Effector memory CD8-positive, alpha-beta T cell (primary cell): ENCODE data around the gene VPS16.
"Not testable (repeated sequence)": the region's sequence is repeated elsewhere in the genome, so short reads cannot be mapped to it uniquely, and the experiment has no call there.

Experiments
- ATAC-seq: fragments of 150-1000 bp; cut with Tn5 transposase; replicated peaks from 2 replicates; pipeline ENCODE4 v1.10.0; 2021; ENCODE audit warnings: mild to moderate bottlenecking, moderate library complexity
- DNase-seq, 3 experiments: peaks; one replicate each; pipeline ENCODE4 v3.0.0; 2021
- H3K27ac Mint-ChIP-seq, 2 donors: one replicate each; pipeline ENCODE4 v1.8.0; 2022; ENCODE audit warnings: mild to moderate bottlenecking in 2 of 2, mixed read lengths in 2 of 2, moderate library complexity in 2 of 2
- H3K27me3 Mint-ChIP-seq, 2 donors: one replicate each; pipeline ENCODE4 v1.8.0; 2022; ENCODE audit warnings: mixed read lengths in 2 of 2
- H3K36me3 Mint-ChIP-seq: one replicate; pipeline ENCODE4 v1.8.0; 2022; ENCODE audit warnings: mild to moderate bottlenecking, moderate library complexity, mixed read lengths; ENCODE audit not compliant: insufficient read depth
- H3K4me1 Mint-ChIP-seq, 2 donors: one replicate each; pipeline ENCODE4 v1.8.0; 2022; ENCODE audit warnings: low read depth in 2 of 2, mixed read lengths in 2 of 2
- H3K4me3 Mint-ChIP-seq, 2 donors: one replicate each; pipeline ENCODE4 v1.8.0; 2022; ENCODE audit warnings: mild to moderate bottlenecking in 2 of 2, mixed read lengths in 2 of 2, moderate library complexity in 2 of 2
- H3K9me3 Mint-ChIP-seq, 2 donors: one replicate each; pipeline ENCODE4 v1.8.0; 2022; ENCODE audit warnings: mixed read lengths in 2 of 2

Gene VPS16

DNA sequence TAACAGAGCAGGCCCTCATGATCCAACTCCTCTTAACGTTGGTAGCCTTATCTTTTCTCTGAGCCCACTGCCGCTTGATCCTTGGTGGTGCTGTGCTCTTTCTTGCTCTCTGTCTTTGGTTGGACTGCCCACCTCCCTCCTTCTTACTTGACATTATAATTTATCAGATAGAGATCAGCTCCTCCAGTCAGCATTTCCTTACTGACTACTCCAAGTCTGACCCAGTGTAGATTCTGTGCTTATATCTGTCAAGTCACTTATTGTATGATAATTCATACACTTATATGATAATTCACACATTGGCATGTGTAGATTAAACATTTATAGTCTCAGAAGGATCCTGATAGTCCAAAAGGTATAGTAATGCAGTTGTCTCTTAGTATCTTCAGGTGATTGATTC, 50.8 kb downstream of the VPS16 start:
- Mint-ChIP-seq H3K36me3 (peaks cover 6% of the 10 kb centered on the region), H3K9me3 (no peaks in the 10 kb centered on the region), H3K27me3 (no peaks in the 10 kb centered on the region), H3K4me1 (peaks cover 39 to 56% of the 10 kb centered on the region in 2 donors), H3K27ac (peak overlapping the region in 1 of 2 donors; percentile 1), H3K4me3 (peak overlapping the region in 1 of 2 donors; percentile 25)
- no peak for DNase-seq
- ATAC-seq = no peak

DNA sequence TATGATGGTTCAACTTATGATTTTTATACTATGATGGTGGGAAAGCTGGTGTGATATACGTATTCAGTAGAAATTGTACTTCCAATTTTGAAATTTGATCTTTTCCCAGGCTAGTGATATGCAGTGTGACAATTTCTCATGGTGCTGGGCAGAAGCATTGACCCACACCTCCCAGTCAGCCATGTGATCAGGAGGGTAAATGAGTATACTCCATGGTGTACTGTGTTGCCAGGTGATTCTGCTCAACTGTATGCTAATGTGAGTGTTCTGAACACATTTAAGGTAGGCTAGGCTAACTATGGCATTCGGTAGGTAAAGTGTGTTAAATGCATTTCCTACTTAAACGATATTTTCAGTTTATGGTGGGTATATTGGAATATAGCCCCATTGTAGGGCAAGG, 51.8 kb downstream of the VPS16 start:
- Mint-ChIP-seq H3K36me3 (peaks cover 6% of the 10 kb centered on the region), H3K9me3 (no peaks in the 10 kb centered on the region), H3K27ac (peak overlapping the region in 1 of 2 donors; percentile 35), H3K4me1 (peaks cover 40 to 58% of the 10 kb centered on the region in 2 donors), H3K27me3 (no peaks in the 10 kb centered on the region), H3K4me3 (no peak overlapping the region)
- ATAC-seq (no peak), DNase-seq (no peak)

DNA sequence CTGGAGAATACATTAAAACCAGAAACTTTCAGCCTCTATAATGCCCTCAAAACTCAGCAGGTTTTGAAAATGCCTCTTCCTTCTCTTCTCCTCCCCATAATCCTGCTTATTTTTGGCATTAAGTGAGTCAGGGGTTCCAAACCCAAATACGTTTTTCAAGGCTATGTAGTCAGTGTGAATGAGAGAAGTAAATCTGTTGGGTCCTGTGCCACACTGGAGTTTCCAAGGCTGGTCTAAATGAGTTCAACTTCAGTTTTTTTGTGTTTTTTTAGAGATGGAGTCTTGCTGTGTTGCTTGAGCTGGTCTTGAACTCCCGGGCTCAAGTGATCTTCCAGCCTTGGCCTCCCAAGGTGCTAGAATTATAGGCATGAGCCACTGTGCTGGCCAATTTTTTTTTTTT, 53.7 kb downstream of the VPS16 start:
- H3K4me1 Mint-ChIP-seq = peaks cover 30 to 44% of the 10 kb centered on the region in 2 donors
- no peak for DNase-seq
- H3K4me3 Mint-ChIP-seq = no peak overlapping the region
- no peaks in the 10 kb centered on the region for H3K27me3 Mint-ChIP-seq
- peaks cover 6% of the 10 kb centered on the region for H3K36me3 Mint-ChIP-seq
- no peak for ATAC-seq
- H3K27ac Mint-ChIP-seq = no peak overlapping the region
- no peaks in the 10 kb centered on the region for H3K9me3 Mint-ChIP-seq

DNA sequence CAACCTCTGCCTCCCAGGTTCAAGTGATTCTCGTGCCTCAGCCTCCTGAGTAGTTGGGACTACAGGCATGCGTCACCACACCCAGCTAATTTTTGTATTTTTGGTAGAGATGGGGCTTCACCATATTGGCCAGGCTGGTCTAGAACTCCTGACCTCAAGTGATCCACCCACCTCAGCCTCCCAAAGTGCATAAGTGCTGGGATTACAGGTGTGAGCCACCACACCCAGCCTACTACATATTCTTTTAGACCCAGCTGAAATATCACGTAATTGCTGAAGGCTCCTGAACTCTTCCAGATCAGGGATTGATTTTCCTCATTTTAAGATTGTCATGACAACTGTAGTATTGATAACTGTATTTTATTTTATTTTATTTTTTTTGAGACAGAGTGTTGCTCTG, 54.6 kb downstream of the VPS16 start:
- not testable (repeated sequence) for H3K27ac Mint-ChIP-seq, DNase-seq, H3K4me3 Mint-ChIP-seq, ATAC-seq, H3K9me3 Mint-ChIP-seq, H3K27me3 Mint-ChIP-seq, H3K36me3 Mint-ChIP-seq
- H3K4me1 Mint-ChIP-seq = peaks cover 30 to 39% of the 10 kb centered on the region in 2 donors

DNA sequence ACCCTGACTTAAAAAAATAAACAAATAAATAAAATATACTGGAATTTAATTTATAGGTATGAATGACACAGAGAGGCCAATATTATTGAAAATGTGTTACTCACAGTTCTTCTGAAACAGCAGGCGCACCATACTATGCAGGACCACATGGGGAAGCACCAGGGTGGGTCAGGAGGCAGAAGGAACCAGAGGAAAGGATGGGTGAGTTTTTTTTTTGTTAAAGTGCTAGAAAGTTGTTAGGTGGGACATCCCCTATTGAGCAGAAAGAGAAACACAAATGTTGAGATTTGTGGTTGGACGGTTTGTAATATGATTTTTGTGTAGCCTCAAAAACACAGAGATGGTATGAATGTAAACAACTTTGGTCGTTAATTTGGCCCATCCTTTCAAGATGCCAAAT, 58.7 kb downstream of the VPS16 start:
- Mint-ChIP-seq H3K4me1 (peaks cover 19 to 43% of the 10 kb centered on the region in 2 donors), H3K27ac (no peak overlapping the region), H3K27me3 (no peaks in the 10 kb centered on the region), H3K36me3 (peaks cover 18% of the 10 kb centered on the region), H3K9me3 (no peaks in the 10 kb centered on the region), H3K4me3 (no peak overlapping the region)
- DNase-seq = no peak
- ATAC-seq = peak; percentile 54

DNA sequence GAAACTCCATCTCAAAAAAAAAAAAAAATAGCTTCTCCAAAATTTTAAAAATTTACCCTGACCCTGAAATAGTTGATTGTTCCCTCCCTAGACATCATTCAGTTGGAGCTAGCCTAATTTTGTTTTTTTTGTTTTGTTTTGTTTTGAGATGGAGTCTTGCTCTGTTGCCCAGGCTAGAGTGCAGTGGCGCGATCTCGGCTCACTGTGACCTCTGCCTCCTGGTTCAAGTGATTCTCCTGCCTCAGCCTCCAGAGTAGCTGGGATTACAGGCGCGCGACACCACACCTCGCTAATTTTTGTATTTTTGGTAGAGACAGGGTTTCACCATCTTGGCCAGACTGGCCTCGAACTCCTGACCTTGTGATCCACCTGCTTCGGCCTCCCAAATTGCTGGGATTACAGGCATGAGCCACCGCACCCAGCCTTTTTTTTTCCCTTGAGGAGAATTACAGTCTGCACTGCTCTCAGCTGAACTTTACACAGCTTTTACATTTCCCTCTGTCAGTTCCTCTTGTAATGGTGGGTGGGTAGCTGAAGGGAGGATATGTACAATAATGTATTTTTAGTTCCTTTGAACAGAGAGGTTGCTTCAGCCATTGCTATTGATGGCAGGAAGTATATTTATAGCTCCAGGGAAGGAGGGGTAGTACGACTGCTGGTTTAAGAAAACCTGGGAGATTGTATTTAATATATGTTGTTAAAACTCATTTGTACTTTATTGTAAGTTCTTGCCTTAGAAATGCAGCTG, 60.5 kb downstream of the VPS16 start:
- Mint-ChIP-seq H3K4me1 (peaks cover 16 to 45% of the 10 kb centered on the region in 2 donors), H3K36me3 (peaks cover 12% of the 10 kb centered on the region), H3K27me3 (no peaks in the 10 kb centered on the region), H3K4me3 (peak overlapping the region in 1 of 2 donors; percentile 32), H3K27ac (no peak overlapping the region), H3K9me3 (no peaks in the 10 kb centered on the region)
- peak; percentile 31 for ATAC-seq
- DNase-seq = no peak

DNA sequence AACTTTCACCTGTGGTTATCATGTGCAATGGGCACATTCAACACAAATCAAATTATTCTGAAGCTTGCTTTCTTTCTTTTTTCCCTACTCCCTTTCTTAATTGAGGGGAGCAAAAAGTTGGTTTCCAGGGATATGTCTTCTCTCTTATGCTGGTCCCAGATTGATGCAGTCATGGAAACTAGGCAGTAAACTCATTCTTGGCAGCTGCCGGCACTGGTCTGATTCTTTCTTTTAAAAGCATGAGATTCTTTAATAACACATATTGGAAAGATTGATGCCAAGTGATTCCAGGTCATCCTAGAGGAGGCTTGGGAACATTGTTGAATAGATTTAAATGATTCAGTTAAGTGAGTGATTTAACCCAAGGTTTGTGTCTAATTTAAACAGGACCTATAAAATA, 61.7 kb downstream of the VPS16 start:
- no peak overlapping the region for H3K4me3 Mint-ChIP-seq
- peaks cover 12% of the 10 kb centered on the region for H3K36me3 Mint-ChIP-seq
- no peak for ATAC-seq
- H3K9me3 Mint-ChIP-seq = no peaks in the 10 kb centered on the region
- DNase-seq = no peak
- H3K4me1 Mint-ChIP-seq = peaks cover 12 to 40% of the 10 kb centered on the region in 2 donors
- no peaks in the 10 kb centered on the region for H3K27me3 Mint-ChIP-seq
- peak overlapping the region; percentile 49 for H3K27ac Mint-ChIP-seq

DNA sequence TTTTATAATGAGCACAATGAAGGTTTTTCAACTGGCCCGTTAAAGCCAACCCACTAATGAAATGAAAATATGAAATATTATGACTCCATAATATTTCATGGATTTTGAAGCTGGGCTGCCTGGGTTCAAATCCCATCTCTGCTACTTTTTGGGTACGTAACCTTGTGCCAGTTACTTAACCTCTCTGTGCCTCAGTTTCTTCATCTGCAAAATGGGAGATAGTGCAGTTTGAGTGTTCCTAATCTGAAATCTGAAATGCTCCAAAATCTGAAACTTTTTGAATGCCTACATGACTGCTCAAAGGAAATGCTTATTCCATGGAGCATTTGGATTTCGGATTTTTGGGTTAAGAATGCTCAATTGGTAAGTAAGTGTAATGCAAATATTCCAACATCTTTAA, 62.3 kb downstream of the VPS16 start:
- no peak for DNase-seq
- peaks cover 12% of the 10 kb centered on the region for H3K36me3 Mint-ChIP-seq
- peaks cover 12 to 40% of the 10 kb centered on the region in 2 donors for H3K4me1 Mint-ChIP-seq
- H3K27ac Mint-ChIP-seq = no peak overlapping the region
- H3K4me3 Mint-ChIP-seq = no peak overlapping the region
- no peak for ATAC-seq
- H3K9me3 Mint-ChIP-seq = no peaks in the 10 kb centered on the region
- no peaks in the 10 kb centered on the region for H3K27me3 Mint-ChIP-seq

DNA sequence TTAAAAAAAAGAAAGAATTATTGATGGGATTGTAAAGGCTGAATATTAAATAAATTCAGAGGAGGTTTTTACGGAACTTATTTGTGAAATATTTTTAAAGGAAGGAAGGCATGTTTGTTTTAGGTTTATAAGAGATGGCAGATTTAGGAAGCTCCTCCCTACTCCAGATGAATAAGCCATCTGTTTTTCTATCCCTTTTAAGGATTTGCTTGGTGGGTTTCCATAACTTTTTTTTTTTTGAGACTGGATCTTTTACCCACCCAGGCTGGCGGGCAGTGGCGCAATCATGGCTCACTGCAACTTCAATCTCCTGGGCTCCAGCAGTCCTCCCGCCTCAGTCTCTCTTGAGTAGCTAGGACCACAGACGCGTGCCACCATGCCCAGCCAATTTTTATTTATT, 63.1 kb downstream of the VPS16 start:
- H3K27ac Mint-ChIP-seq = no peak overlapping the region
- peaks cover 12% of the 10 kb centered on the region for H3K36me3 Mint-ChIP-seq
- peaks cover 12 to 43% of the 10 kb centered on the region in 2 donors for H3K4me1 Mint-ChIP-seq
- no peaks in the 10 kb centered on the region for H3K9me3 Mint-ChIP-seq
- DNase-seq (no peak), ATAC-seq (no peak)
- no peak overlapping the region for H3K4me3 Mint-ChIP-seq
- no peaks in the 10 kb centered on the region for H3K27me3 Mint-ChIP-seq

DNA sequence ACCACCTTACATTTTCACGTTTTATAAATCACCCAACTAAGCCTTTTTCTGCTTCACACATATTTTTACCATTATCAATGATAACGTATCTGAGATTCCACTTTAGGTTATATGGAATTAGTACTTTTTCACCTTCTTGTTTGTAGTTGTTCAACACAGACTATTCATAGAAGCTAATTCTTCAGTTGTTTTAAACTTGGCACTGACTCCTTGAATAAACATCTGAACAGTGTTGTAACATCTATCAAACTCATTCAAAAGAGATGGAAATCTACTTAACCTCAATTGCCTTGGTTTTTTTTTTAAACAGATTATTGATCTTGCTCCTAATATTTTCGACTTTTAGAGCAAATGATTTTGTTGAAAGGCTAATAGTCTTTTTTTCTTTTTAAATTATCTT, 67.0 kb downstream of the VPS16 start:
- H3K27me3 Mint-ChIP-seq = no peaks in the 10 kb centered on the region
- no peaks in the 10 kb centered on the region for H3K9me3 Mint-ChIP-seq
- H3K36me3 Mint-ChIP-seq = peaks cover 12% of the 10 kb centered on the region
- no peak overlapping the region for H3K4me3 Mint-ChIP-seq
- ATAC-seq = no peak
- peaks cover 1 to 27% of the 10 kb centered on the region in 2 donors for H3K4me1 Mint-ChIP-seq
- DNase-seq = no peak
- H3K27ac Mint-ChIP-seq = no peak overlapping the region

DNA sequence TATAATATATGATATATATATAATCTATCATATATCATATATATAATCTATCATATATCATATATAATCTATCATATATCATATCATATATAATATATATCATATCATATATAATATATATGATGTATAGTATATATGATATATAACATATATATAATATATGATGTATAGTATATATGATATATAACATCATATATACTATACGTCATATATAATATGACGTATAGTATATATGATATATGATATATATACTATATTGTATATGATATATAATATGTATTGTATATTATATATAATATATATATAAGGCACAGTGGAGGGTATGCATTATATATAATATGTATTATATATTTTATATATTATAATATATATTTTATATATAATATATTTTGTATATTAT, 69.4 kb downstream of the VPS16 start:
- ATAC-seq = no peak
- Mint-ChIP-seq H3K4me3 (no peak overlapping the region), H3K4me1 (peaks cover 1 to 28% of the 10 kb centered on the region in 2 donors), H3K27me3 (no peaks in the 10 kb centered on the region), H3K36me3 (peaks cover 8% of the 10 kb centered on the region), H3K9me3 (no peaks in the 10 kb centered on the region), H3K27ac (no peak overlapping the region)
- no peak for DNase-seq

DNA sequence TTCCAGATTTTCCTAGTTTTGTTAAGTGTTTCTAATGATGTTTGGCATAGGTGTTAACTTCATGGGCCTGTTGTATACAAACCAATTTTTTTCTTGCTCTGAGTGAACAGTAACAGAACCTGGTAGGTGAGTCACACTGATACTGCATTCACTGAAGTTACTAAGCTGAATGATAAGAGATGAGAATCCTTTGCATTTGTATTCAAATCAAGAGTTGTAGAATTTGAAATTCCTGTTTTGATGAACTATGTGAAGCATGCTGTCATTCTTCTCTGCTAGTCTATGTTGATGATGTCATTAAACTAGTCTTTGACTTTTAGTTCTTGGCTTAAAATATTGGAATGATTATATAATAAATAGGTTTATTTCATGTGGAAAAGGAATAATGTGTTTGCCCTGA, 70.7 kb downstream of the VPS16 start:
- no peaks in the 10 kb centered on the region for H3K27me3 Mint-ChIP-seq
- no peak for DNase-seq
- H3K4me1 Mint-ChIP-seq = peaks cover under 1 to 25% of the 10 kb centered on the region in 2 donors
- no peak overlapping the region for H3K27ac Mint-ChIP-seq
- peaks cover 8% of the 10 kb centered on the region for H3K36me3 Mint-ChIP-seq
- no peak overlapping the region for H3K4me3 Mint-ChIP-seq
- ATAC-seq = no peak
- H3K9me3 Mint-ChIP-seq = no peaks in the 10 kb centered on the region

DNA sequence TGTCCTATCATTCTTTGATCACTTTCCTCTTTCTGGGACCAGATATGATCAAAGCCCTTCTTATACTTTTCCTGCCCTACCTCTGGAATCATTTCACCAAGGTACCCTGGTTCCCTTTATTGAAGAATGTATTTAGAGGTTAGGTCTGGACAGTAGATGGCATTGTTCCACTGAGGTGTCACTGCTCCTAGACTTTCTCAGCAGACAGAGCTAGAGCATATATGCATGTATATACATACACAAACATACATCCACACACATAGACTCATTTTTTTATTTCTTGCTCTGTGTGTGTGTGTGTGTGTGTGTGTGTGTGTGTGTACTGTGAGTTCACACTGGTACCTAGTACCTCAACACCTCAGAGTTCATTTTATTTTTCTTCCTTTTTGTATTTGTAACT, 73.6 kb downstream of the VPS16 start:
- Mint-ChIP-seq H3K36me3 (peaks cover 12% of the 10 kb centered on the region), H3K4me1 (peaks cover 5 to 33% of the 10 kb centered on the region in 2 donors), H3K27ac (peak overlapping the region in 1 of 2 donors; percentile 71), H3K4me3 (no peak overlapping the region), H3K27me3 (no peaks in the 10 kb centered on the region), H3K9me3 (no peaks in the 10 kb centered on the region)
- DNase-seq = no peak
- no peak for ATAC-seq
